Endothelial cell of umbilical vein (primary cell): ENCODE results near the gene BLVRA. TPM values are rescaled to one million over a fixed set of nuclear protein-coding genes. Genes with fewer than 3 reads are reported as not detected.

Source experiments
- BruUV-seq: library from RNA; stranded (reverse); fragments of 400-500 nt; replicated peaks from 2 replicates; lab custom pipeline; 2021; lab: Mats Ljungman, UMichigan
- CTCF ChIA-PET: fragments of 300-600, 350-600 bp; sonication (Branson Sonifier 250); formaldehyde crosslinking; loops from one replicate; lab custom pipeline; 2021; ENCODE audit warnings: antibody characterized with exemption, inconsistent platforms; lab: Charles Lee
- POLR2A ChIA-PET: fragments of 300-600, 350-600 bp; sonication (Branson Sonifier 250); formaldehyde crosslinking; loops from one replicate; lab custom pipeline; 2021; ENCODE audit warnings: antibody characterized with exemption, inconsistent platforms; lab: Charles Lee
- DNase-seq: peaks from one replicate; pipeline ENCODE4 v3.0.0-alpha.2; 2011; ENCODE audit warnings: low read depth, low spot score
- FAIRE-seq: peaks from 2 replicates; lab custom pipeline; 2011; peaks lifted over from hg19 to GRCh38; lab: Jason Lieb, UNC
- H2AFZ ChIP-seq: 2 replicates; pipeline ENCODE4 v1.6.0; 2012; ENCODE audit warnings: low read depth, low read length, control low read depth, inconsistent platforms
- H3K27ac ChIP-seq: 2 replicates; pipeline ENCODE4 v1.5.1; 2011; ENCODE audit warnings: low read depth, mild to moderate bottlenecking, control low read depth, low read length, moderate library complexity; ENCODE audit not compliant: insufficient read depth
- H3K27me3 ChIP-seq, 2 experiments: 2 replicates each; pipeline versions ENCODE4 v1.6.0 to v1.6.1; 2011; ENCODE audit warnings: low read length in 2 of 2, mixed read lengths in 1 of 2; ENCODE audit not compliant: control insufficient read depth in 2 of 2, insufficient read depth in 2 of 2
- H3K36me3 ChIP-seq, 2 experiments: 2 replicates in 1 of 2; 3 replicates in 1 of 2; pipeline ENCODE4 v1.5.1; 2011; ENCODE audit warnings: low read length in 2 of 2, mild to moderate bottlenecking in 1 of 2, moderate library complexity in 1 of 2; ENCODE audit not compliant: control insufficient read depth in 2 of 2, insufficient read depth in 2 of 2; ENCODE audit errors: extremely low read depth in 1 of 2
- H3K4me1 ChIP-seq: 3 replicates; pipeline ENCODE4 v1.5.1; 2011; ENCODE audit warnings: mild to moderate bottlenecking, low read length; ENCODE audit not compliant: control insufficient read depth, insufficient read depth; ENCODE audit errors: extremely low read depth
- H3K4me2 ChIP-seq: 2 replicates; pipeline ENCODE4 v1.6.1; 2011; ENCODE audit warnings: low read length, control low read depth, mixed read lengths; ENCODE audit not compliant: insufficient read depth
- H3K4me3 ChIP-seq, 3 experiments: fragments of 200-600 bp in 1 of 3; sonication (generic), shearing (Covaris generic) in 1 of 3; replicated peaks in 1 of 3; 2 replicates each; pipeline ENCODE4 v1.5.1; 2011 to 2016; ENCODE audit warnings: control low read depth in 3 of 3, low read length in 3 of 3, mild to moderate bottlenecking in 2 of 3, inconsistent platforms in 1 of 3, low read depth in 1 of 3, moderate library complexity in 1 of 3; ENCODE audit not compliant: insufficient read depth in 1 of 3
- H3K79me2 ChIP-seq: 2 replicates; pipeline ENCODE4 v1.6.0; 2012; ENCODE audit warnings: low read length, inconsistent platforms; ENCODE audit not compliant: control insufficient read depth, insufficient read depth
- H3K9ac ChIP-seq: replicated peaks from 2 replicates; pipeline ENCODE3; 2011; ENCODE audit warnings: low read length, control low read depth; ENCODE audit not compliant: insufficient read depth; ENCODE audit errors: extremely low read depth
- H3K9me1 ChIP-seq: replicated peaks from 3 replicates; pipeline ENCODE4 v1.6.0; 2011; ENCODE audit warnings: mild to moderate bottlenecking, low read length; ENCODE audit not compliant: control insufficient read depth, insufficient read depth; ENCODE audit errors: extremely low read depth
- H3K9me3 ChIP-seq: replicated peaks from 2 replicates; pipeline ENCODE4 v1.5.1; 2012; ENCODE audit warnings: low read length, inconsistent platforms; ENCODE audit not compliant: control insufficient read depth, insufficient read depth
- H4K20me1 ChIP-seq: replicated peaks from 2 replicates; pipeline ENCODE3; 2011; ENCODE audit warnings: mild to moderate bottlenecking, low read length; ENCODE audit not compliant: control insufficient read depth, insufficient read depth; ENCODE audit errors: extremely low read depth
- EZH2 ChIP-seq: IDR thresholded peaks from 2 replicates; pipeline ENCODE4 v1.6.1; 2012; ENCODE audit warnings: borderline replicate concordance, low read depth, mild to moderate bottlenecking, moderate library complexity, low read length, inconsistent platforms; ENCODE audit not compliant: severe bottlenecking
- FOS ChIP-seq: IDR thresholded peaks from 2 replicates; pipeline ENCODE4 v1.6.1; 2011; ENCODE audit warnings: mild to moderate bottlenecking, low read length, moderate library complexity, borderline replicate concordance; ENCODE audit not compliant: insufficient read depth
- GATA2 ChIP-seq: IDR thresholded peaks from 2 replicates; pipeline ENCODE4 v1.7.0; 2011; ENCODE audit warnings: low read depth, mild to moderate bottlenecking, moderate library complexity, mixed read lengths, low read length; ENCODE audit not compliant: insufficient read length, insufficient read depth
- JUN ChIP-seq: IDR thresholded peaks from 2 replicates; pipeline ENCODE4 v1.6.1; 2011; ENCODE audit warnings: borderline replicate concordance, low read depth; ENCODE audit not compliant: insufficient read length, insufficient read depth
- MYC ChIP-seq: IDR thresholded peaks from one replicate; pipeline ENCODE4 v1.6.1; 2011; ENCODE audit warnings: mild to moderate bottlenecking, low read depth, low read length
- POLR2A ChIP-seq: IDR thresholded peaks from 2 replicates; pipeline ENCODE4 v1.6.1; 2012; ENCODE audit warnings: low read depth, mild to moderate bottlenecking, control low read depth, low read length
- POLR2AphosphoS5 ChIP-seq: IDR thresholded peaks from 2 replicates; pipeline ENCODE4 v1.6.1; 2012; ENCODE audit warnings: low read depth, mild to moderate bottlenecking, control low read depth, low read length, moderate library complexity; ENCODE audit not compliant: insufficient read depth
- dilution Hi-C: fragments of 300-500 bp; cut with MboI; formaldehyde crosslinking; loops from one replicate; pipeline ENCODE4 v1.15.0; 2019; ENCODE audit warnings: low sequenced_read_pairs; ENCODE audit not compliant: extremely low pct_ligation_motif_present
- intact Hi-C: fragments of 100-400 bp; cut with micrococcal nuclease; formaldehyde crosslinking; loops from one replicate; pipeline ENCODE4 v1.10.0; 2022
- polyA plus RNA-seq, 4 experiments: library from polyadenylated mRNA; depleted of rRNA in 3 of 4; stranded (reverse) in 3 of 4; unstranded in 1 of 4; fragments of >200 nt; gene quantifications; 2 replicates each; pipeline versions ENCODE4 v1.2.1 to v1.2.3, GENCODE V29; 2011 to 2012; ENCODE audit warnings: missing spikeins in 1 of 4
- total RNA-seq: library from RNA; stranded (reverse); gene quantifications from 2 replicates; pipeline ENCODE4 v1.2.3, GENCODE V29; 2021
- TF ChIP-seq, protein P1 (sequence below): IDR thresholded peaks from 2 replicates; pipeline ENCODE4 v1.6.1; 2011; ENCODE audit not compliant: insufficient read depth, insufficient read length
- TF ChIP-seq, protein P2 (sequence below), 2 donors: IDR thresholded peaks; 1 replicate in 1 of 2; 2 replicates in 1 of 2; pipeline ENCODE4 v1.5.1; 2011; ENCODE audit warnings: low read length in 2 of 2, mild to moderate bottlenecking in 2 of 2, moderate library complexity in 2 of 2, control low read depth in 1 of 2, inconsistent platforms in 1 of 2, low read depth in 1 of 2; ENCODE audit not compliant: insufficient read depth in 1 of 2; ENCODE audit errors: extremely low read depth in 1 of 2

The BLVRA gene
- total and polyA plus RNA-seq, 2 donors (not counting 3 experiments of a cell fraction or from before 2014, with no cell fraction given) = 24.0 to 34.5 TPM

DNA sequence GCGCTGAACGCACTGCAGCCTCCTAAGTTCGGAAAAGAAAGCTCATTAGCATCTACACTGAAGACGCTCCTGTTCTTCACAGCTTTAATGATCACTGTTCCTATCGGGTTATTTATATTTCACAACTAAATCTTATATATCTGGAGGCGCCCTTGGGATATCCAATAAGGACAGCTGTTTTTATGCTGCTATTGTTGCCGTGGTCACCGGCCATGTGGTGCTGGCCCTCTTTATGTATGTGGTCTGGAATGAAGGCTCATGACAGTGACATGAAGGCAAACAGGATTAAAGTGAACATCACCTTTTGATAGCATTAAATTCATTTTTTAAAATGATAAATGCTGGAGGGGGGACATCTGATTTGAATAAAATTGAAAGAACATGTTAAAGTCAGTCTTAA is 8.8 kb downstream of the BLVRA start:
- intact Hi-C loops (no loop called here), dilution Hi-C loops (no loop called here)
- Histone ChIP-seq H4K20me1 (no peaks in the 10 kb centered on the region), H3K27me3 (no peaks in the 10 kb centered on the region), H3K4me2 (no peak overlapping the region), H3K27ac (no peak overlapping the region), H3K9me3 (no peaks in the 10 kb centered on the region), H3K9me1 (no peaks in the 10 kb centered on the region), H3K79me2 (no peaks in the 10 kb centered on the region), H2AFZ (no peak overlapping the region), H3K36me3 (peaks cover 0 to 2% of the 10 kb centered on the region in 2 experiments), H3K4me1 (no peaks in the 10 kb centered on the region), H3K9ac (no peak overlapping the region), H3K4me3 (no peak overlapping the region)
- DNase-seq (no peak), FAIRE-seq (no peak)
- BruUV-seq = no TSS peak
- TF ChIP-seq EZH2 (no peak), MYC (no peak), JUN (no peak)
- POLR2A ChIA-PET = no interaction called here
- CTCF ChIA-PET = no interaction called here

DNA sequence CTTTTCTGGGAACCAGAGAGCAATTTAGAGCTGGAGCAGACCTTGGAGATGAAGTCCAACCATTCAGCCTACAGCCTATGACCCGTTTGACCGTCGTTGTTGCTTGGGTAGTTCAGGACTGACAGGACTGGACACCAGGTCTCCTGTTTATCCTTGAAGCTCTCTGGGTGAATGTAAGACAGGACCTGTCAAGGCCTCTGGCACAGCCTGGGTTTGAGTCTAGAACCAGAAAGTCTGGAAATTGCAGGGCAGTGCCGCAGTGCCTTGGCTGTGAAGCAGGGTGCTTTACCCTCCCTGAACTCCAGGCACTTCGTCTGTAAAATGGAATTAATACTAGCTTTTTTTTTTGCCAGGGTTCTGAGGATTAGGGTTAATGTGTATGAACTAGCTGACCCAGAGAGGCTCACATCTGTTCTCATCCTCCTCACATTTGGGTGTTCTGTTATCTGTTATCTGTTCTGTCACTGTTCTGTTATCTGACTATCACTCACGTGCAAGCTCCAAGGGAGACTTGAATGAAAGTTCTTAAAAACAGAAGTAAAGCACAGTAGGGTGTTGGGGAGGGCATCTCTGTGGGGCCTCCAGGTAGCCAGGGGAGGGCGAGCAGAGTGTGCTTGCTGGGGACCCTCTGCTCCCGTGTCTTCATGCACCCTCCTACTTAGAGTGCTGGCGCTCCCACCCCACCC is 9.9 kb downstream of the BLVRA start:
- ChIA-PET POLR2A (no interaction called here), CTCF (interaction anchor here (0.9 kb wide), 1 partner anchor 25 kb away, joined by 3 read pairs; no protein-coding TSS in a partner anchor)
- BruUV-seq = no TSS peak
- no peaks in the 10 kb centered on the region for H3K9me3 ChIP-seq
- H3K4me2 ChIP-seq = no peak overlapping the region
- H3K4me1 ChIP-seq = no peaks in the 10 kb centered on the region
- H3K9me1 ChIP-seq = no peaks in the 10 kb centered on the region
- dilution Hi-C loops = no loop called here
- TF ChIP-seq EZH2 = no peak
- no peak for TF ChIP-seq POLR2AphosphoS5
- TF ChIP-seq, protein P1, sequence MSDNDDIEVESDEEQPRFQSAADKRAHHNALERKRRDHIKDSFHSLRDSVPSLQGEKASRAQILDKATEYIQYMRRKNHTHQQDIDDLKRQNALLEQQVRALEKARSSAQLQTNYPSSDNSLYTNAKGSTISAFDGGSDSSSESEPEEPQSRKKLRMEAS = no peak
- TF ChIP-seq JUN = no peak
- TF ChIP-seq FOS = no peak
- TF ChIP-seq GATA2 = no peak
- TF ChIP-seq, protein P2, sequence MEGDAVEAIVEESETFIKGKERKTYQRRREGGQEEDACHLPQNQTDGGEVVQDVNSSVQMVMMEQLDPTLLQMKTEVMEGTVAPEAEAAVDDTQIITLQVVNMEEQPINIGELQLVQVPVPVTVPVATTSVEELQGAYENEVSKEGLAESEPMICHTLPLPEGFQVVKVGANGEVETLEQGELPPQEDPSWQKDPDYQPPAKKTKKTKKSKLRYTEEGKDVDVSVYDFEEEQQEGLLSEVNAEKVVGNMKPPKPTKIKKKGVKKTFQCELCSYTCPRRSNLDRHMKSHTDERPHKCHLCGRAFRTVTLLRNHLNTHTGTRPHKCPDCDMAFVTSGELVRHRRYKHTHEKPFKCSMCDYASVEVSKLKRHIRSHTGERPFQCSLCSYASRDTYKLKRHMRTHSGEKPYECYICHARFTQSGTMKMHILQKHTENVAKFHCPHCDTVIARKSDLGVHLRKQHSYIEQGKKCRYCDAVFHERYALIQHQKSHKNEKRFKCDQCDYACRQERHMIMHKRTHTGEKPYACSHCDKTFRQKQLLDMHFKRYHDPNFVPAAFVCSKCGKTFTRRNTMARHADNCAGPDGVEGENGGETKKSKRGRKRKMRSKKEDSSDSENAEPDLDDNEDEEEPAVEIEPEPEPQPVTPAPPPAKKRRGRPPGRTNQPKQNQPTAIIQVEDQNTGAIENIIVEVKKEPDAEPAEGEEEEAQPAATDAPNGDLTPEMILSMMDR (IDR thresholded peaks at IDR 0.05; ENCODE audit: extremely low read depth in 1 of 2, insufficient read depth in 1 of 2, low read depth in 1 of 2, low read length in 2 of 2) = no peak
- TF ChIP-seq MYC = no peak
- TF ChIP-seq POLR2A = no peak
- H3K4me3 ChIP-seq = no peak overlapping the region
- FAIRE-seq (no peak), DNase-seq (no peak)
- no peaks in the 10 kb centered on the region for H3K27me3 ChIP-seq
- H3K79me2 ChIP-seq = no peaks in the 10 kb centered on the region
- H4K20me1 ChIP-seq = no peaks in the 10 kb centered on the region
- no peak overlapping the region for H2AFZ ChIP-seq
- peaks cover 0 to 2% of the 10 kb centered on the region in 2 experiments for H3K36me3 ChIP-seq
- no peak overlapping the region for H3K27ac ChIP-seq
- H3K9ac ChIP-seq = no peak overlapping the region
- intact Hi-C loops = no loop called here
